HFF-Myc (cell line): Measurements from ENCODE around the gene ZNF18.

Experiments
- DNase-seq: peaks from one replicate; pipeline ENCODE4 v3.0.0-alpha.2; 2011; ENCODE audit warnings: low read depth; ENCODE audit errors: extremely low read depth
- H3K4me3 ChIP-seq: replicated peaks from 2 replicates; pipeline ENCODE4 v1.5.1; 2011; ENCODE audit warnings: low read depth, mild to moderate bottlenecking, control low read depth, low read length
- CTCF ChIP-seq: IDR thresholded peaks from 2 replicates; pipeline ENCODE4 v1.5.1; 2012; ENCODE audit warnings: mild to moderate bottlenecking, low read depth, low read length, control low read depth; ENCODE audit errors: missing control alignments

Gene ZNF18, protein sequence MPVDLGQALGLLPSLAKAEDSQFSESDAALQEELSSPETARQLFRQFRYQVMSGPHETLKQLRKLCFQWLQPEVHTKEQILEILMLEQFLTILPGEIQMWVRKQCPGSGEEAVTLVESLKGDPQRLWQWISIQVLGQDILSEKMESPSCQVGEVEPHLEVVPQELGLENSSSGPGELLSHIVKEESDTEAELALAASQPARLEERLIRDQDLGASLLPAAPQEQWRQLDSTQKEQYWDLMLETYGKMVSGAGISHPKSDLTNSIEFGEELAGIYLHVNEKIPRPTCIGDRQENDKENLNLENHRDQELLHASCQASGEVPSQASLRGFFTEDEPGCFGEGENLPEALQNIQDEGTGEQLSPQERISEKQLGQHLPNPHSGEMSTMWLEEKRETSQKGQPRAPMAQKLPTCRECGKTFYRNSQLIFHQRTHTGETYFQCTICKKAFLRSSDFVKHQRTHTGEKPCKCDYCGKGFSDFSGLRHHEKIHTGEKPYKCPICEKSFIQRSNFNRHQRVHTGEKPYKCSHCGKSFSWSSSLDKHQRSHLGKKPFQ

DNA sequence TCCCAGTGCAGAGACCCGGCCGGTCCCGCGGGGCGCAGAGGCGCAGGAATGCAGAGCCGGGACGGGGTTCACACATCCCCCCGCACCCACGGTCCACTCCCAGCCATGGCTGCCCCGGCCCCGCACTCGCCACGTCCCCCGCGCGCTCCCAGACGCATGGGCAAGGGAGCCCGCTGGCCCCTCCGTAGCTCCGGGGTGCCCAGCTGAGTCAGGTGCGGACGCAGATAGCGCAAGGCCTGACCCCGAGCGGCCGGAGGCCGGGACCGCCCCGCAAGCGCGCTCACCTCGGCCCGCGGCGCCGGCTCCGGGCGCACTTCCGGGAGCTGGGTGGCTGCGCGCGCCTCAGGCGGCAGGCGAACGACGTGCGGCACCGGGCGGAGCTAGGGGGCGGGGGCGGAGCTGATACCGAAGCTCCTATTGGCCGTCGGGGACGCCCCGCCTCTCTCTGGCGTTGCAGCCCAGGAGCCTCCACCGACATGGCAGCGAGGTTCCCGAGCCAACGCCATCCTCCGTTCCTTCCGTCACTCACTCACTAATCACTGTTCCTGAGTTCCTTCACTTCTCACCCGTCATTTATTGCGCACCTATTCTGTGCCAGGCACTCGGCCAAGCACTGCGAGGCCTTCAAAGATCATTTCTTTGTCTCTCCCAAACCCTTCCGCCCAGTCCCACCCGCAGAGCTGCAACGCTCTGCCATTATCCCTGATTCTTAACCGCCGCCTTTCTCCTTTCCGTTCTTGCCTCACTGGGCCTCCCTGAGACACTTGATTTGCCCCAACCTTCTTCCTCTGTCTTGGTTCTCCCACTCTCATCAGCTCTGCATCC lies at the start of gene ZNF18:
Gene ZNF18, minus strand, starts transcription at position 329 of the 825 bp plus-strand sequence. CDS start 4,646 bp downstream, outside the sequence.
- H3K4me3 ChIP-seq = peak within 1 kb of the TSS; percentile 91
- peak; percentile 69 for DNase-seq
- no peak for TF ChIP-seq CTCF

GRCh38 chr17:12046786-12047185 lies 49.5 kb upstream of the ZNF18 start:
- no peak for DNase-seq
- no peak for TF ChIP-seq CTCF
- no peak overlapping the region for H3K4me3 ChIP-seq

GRCh38 chr17:12043702-12044101 lies 46.4 kb upstream of the ZNF18 start:
- DNase-seq = no peak
- no peak for TF ChIP-seq CTCF
- no peak overlapping the region for H3K4me3 ChIP-seq

DNA sequence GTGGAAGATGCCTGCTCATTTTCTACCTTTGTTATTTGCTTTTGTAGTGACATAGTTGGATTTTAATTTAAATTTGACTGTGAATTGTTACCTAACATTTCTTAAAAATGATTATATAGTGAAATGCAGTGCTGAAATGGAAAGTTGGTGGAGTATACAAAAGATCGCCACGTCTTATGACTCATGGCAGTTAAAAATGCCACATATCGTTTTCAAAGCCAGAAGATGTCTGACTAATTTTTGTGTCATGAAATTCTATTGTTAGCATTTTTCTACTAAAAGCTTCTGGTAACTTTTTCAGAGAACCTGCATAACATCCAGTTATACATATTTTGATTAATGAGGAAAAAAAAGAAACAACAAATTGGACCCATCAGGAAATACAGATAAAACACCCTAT lies 44.0 kb upstream of the ZNF18 start:
- H3K4me3 ChIP-seq = no peak overlapping the region
- no peak for TF ChIP-seq CTCF
- DNase-seq = peak; percentile 25

- TF ChIP-seq CTCF = no peak
- no peak for DNase-seq
- no peak overlapping the region for H3K4me3 ChIP-seq
Measured at GRCh38 chr17:12040478-12040877, 43.2 kb upstream of the ZNF18 start.

GRCh38 chr17:12037970-12038369 lies 40.7 kb upstream of the ZNF18 start:
- no peak for DNase-seq
- H3K4me3 ChIP-seq = no peak overlapping the region
- no peak for TF ChIP-seq CTCF
